HG03442 (cell line): Measurements from ENCODE around the gene MKI67.

ENCODE experiments used
- ATAC-seq: cut with Tn5 transposase; IDR thresholded peaks from one replicate; pipeline ENCODE4 v1.9.1; 2021; ENCODE audit warnings: mild to moderate bottlenecking, moderate library complexity; ENCODE audit not compliant: unreplicated experiment

The MKI67 gene

DNA sequence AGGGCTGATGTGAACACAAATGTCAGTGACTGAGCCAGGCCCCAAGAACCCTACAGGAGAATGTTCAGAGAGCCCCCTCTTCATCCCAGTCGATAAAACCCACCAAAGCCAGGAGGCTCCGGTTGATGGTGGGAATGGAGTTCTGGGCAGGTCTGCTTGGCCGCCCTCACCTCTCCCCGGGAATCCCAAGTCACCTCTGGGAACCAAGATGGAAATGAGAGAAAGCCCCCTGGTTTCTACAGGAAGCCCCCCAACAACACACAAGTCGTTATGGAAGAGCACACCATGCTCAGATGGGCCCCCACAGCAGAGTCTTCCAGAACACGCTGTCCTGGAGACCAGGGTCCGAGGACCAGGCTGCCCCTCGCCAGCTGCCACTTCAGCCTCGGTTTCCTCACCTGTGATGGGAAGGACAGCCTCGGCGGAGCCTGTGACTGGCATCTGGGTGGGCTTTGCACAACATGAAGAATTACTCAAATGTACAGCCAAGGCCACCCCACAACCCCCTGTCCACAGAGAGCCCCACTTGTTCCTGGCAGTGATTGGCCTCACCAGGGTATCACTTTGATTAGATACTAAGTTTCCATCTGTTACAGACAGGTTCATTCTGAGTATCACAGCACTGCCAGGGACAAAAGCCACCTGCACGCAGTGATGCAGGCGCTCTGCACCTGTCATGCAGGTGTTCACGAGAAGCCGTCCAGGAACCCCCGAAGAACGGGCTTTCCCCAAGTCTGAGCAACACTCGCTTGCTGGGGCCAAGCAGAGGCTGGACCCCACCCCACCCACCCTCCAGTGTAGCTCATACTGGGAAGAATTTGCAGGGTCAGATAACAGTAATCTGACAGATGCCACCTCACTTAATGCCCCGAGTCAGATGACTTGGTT is 57.6 kb downstream of the MKI67 start:
- no peak for ATAC-seq

DNA sequence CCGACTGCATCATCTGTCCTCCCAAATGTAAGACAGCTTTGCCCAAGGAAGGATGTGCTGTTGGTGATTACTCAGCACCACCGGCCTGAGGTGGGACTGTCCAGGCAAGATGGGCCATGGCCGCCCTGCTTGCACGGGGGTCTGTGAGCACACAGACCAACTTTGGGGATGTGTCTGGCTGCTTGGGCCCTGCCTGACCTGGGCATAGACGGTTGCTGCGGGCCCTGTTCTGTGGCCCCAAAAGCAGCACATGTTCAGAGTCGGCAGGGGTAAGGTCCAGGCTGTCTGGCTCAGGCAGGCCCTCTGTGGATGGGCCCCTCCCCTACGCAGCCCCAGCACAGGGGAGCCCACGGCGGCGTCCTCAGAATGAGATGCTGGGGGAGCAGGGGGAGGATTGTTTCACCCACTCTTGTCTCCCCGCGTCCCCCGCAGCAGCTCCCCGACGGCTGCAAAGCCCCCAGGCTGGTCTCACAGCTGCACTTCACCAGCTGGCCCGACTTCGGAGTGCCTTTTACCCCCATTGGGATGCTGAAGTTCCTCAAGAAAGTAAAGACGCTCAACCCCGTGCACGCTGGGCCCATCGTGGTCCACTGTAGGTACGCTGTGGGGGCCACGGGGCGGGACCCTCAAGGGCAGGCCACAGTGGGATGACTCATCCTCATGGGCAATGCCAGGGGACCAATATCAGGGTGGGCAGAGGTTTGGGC is 58.4 kb downstream of the MKI67 start:
- ATAC-seq = no peak

DNA sequence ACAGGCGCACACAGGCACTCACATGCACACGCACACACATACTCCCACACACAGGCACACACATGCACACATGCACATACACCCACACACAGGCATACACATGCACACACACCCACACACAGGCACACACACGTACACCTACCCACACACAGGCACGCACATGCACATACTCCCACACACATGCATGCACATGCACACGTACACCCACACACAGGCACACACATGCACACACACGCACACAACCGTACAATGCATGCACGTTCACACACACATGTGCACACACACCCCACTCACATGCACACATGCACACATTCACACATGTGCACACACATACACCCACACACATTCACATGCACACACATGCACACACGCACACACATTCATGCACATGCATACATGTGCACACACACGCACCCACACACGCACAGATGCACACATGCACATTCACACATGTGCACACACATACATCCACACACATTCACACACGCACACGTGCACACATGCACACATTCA is 59.3 kb downstream of the MKI67 start:
- ATAC-seq = no peak

DNA sequence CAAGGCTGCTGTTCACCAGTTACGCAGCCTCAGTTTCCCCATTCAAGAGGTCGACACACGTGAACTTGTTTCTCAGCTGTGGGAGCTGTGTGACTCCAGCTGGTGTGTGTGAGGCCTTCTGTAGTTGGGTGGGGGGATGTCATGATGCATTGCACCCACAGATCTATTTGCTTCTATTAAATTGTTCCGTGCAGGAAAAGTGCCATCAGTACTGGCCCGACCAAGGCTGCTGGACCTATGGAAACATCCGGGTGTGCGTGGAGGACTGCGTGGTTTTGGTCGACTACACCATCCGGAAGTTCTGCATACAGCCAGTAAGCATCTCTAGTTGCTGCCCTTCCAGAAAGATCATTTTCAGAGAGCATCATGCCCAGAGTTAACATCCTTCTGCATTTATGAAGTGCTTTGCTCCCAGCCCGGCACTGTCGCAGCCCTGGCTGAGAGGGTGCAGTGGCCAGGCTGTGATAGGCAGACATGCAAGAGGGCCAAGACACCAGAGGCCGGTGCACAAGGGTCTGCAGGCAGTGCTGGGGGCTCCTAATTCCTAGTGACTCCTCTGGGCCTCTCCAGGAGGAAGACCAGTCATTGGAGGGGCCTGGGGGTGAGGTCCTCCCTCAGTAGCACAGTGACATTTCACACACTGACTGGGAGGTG is 60.2 kb downstream of the MKI67 start:
- ATAC-seq = no peak

DNA sequence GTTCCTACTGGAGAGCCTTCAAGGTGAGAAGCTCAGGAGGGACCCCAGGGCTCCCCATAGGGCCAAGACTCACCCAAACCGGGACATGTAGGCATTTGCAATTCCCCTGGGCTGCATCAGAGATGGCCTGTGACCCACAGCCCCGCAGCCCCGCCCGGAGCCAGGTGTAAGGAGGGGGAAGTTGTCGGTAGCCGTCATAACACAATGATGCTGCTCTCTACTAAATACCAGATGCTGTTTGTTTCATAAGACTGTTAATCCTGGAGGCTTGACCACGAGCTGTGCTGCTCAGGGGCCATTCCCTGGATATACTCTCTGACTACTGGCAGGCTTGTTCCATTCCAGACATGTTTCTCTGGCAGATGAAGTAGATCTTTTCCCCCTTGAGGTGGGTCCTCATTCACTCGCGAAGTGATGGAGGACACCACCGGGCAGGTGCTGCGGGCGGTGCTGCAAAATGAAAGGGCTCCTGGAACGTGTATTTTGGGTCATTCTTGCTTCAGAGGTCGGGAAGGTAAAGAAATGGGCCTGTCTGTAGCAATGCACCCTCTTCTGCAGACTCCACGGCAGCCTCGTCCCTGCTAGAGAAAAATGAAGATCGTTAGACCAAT is 61.1 kb downstream of the MKI67 start:
- no peak for ATAC-seq

DNA sequence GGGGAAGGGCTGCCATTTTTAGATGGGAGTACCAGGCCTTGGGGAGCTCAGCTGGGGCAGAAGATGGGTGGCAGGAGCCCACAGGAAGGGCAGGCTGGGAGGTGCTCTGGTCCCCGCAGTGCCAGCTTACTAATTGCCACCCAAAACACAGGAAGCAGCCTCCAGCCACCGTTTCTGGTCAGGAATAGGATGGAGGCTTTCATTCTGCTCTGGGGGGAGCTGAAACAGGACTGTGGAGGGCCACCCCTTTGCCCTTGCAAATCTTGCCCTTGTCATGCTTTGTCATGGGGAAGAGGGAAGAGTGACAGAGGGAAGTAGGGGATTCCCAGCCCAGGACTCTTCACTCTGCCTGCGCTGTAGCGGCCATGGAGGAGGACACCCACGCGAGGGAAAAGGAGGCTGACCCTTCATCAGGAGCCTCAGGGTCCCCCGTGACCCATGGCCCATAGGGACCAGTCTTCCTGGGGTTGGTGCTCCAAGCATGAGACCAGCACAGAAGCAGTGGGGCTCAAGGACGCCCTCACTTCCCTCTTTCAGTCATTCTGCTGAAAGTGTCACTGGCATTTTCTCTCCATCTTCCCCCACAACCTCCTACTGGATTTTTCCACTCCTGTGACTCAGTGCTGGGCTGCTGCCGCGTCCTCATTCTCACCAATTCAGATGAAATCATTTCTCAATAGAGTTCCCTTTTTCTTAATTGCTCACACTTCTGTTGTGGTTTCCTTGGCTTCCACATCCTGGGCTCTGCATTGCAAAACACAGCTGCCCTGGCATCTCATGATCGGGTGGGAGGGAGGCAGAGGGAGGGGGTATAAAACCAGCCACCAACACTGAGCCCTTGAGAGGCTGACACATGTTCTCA is 61.9 kb downstream of the MKI67 start:
- ATAC-seq = peak; percentile 49

DNA sequence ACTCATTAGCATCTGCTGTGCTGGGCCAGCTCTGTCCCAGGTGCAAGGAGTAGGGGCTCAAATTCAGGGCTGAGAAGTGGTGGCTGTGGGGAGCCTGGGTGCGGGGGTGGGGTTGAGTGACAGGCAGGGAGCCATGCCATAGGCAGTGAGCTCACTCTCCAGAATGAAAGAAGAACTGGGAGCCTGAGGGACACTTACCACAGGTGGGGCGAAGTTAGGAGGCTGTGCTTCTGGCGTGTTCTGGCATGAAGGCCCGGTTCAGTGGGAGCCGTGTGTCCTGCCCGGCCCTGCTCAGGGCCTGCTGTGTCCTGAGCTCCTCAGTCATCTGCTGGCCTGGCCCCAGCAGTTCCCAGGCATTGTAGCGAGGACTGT is 62.5 kb downstream of the MKI67 start:
- ATAC-seq = no peak

DNA sequence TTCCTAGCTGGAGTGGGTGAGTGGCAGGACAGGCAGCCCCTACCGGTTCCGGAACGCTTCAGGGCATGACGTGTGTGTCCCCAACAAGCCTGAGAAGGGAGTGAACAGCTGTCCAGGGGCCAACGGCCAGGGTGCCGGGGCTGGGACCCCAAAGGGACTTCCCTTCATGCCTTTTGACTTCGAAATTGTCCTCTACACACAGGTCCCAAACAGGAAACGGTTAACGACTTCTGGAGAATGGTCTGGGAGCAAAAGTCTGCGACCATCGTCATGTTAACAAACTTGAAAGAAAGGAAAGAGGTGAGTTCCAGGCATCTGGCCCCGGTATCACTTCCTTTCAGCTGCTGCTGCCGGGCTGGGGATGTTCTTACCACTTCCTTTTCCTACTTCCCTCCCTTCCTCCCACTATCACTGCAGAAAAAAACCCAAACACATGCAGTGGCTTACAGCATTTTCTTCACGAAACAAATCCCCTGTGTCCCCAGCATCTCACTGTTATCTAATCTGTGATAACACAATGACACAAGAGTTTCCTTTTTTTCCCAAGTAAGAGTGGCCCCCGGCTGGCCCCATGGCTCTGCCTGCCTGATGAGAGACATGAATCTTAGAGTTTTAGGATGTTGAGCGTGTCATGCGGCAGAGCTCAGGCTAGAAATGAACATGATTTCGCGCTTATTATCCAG is 63.2 kb downstream of the MKI67 start:
- ATAC-seq = peak; percentile 38

DNA sequence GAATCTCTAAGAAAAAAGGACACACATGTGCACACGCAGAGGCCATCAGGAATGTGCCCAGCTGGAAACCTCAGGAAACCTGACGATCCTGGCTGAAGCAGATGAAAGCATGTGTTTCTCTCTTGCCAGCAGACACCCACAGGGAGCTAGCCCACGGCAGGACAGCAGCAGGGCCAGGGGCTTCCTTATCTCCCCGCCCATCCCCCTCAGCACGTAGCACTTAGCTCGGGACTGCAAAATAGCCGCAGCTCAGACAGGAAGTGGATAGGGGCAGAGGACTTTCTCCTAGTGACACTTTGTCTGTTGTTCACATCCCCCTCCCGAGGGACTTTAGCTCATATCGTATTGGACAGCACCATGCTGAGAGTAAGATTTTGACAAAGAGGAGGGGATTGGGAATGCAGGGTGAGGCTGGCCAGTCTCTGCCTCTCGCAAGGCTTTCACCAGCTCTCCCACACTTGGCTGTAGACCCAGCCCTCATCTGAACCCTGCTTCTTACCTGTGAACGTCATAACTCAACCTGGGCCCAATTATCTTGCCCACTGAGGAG is 63.8 kb downstream of the MKI67 start:
- ATAC-seq = peak; percentile 0

DNA sequence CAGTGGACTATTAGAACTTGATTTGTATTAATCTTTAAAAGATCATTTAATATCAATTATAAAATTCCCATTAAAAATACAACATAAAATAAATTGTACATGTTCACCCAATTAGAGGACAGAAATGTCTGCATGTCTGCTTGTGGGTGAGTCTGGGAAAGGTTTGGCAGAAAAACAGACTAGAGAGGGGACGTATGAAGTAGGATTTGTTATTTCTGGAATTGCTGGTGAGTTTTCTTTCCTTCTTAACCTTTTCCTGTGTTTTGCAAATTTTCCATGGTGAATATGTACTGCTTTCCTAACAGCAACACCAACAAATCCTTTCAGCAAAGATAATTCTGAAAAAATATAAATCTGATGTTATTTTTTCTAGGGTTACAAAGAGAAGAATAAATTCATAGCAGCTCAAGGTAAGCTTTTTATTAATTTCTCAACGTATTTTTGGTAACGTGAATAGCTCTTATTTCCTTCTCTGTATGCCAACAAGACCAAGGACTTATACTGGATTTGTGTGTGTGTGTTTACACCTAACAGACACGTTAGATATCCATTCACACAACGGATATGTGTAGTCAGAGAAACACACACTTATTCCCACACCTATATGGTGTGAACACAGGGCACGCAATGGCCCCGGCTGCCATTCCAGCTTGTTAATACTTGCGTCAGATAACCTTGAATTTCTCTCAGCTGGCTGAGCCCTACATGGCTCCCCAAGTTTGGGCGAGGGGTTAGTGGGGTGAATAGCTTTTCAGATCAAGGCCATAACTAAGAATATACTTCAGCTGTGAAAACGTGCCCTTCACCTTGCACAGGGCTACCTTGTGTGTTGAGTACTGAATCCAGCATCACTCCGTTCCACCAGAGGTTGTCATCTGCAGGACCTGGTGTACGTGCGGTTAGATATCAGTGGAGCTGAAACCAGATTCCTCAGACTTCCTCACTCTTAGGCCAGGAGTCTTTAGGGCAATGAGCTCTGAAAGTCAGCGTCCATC is 64.6 kb downstream of the MKI67 start:
- ATAC-seq = no peak

DNA sequence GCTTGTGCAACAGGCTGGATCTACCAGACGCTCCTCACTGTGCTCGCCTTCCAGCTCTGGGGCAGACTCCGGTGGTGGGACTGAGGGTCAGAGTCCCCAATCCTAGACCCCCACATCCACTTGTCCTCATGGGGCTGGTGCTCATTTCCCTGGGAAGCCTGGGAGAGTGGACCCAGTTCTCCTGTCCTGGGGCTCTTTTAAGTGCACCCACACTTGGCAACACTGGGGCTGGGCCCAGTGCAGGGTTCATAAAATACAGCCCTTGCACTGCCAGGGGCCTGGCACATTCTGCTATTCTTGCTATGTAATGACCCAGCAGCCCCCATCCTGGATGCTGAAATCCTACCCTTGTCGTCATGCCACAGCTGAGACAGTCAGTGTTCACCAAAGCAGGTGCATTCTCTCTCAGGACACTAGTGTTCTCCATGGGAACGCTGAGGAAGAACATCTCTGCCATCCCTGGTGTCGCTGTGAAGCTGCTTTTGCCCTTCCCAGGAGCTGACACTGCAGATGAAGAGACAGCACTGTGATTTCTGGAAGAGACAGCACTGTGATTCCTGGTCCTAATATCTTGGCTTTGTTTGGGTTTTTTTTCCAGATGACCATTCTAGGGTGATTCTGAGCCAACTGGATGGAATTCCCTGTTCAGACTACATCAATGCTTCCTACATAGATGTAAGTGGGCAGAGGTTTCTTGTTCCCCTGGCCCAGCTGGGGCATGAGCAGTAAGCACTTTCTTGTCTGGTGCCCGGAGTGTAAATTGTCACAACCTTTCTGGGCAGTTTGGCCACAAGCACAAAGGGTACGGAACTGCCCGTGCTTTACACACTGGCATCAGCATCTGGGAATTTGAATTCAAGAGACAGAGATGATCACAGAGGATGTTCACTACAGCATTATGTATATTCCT is 65.6 kb downstream of the MKI67 start:
- ATAC-seq = no peak

DNA sequence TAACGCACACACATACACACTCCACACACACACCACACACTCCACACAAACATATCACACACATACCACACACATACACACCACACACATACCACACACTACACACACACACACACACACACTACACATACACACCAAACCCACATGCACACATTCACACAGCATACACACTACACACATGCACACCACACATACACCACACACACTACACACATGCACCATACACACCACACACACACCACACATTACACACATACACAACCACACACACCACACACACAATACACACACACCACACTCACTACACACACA is 66.3 kb downstream of the MKI67 start:
- ATAC-seq = no peak

DNA sequence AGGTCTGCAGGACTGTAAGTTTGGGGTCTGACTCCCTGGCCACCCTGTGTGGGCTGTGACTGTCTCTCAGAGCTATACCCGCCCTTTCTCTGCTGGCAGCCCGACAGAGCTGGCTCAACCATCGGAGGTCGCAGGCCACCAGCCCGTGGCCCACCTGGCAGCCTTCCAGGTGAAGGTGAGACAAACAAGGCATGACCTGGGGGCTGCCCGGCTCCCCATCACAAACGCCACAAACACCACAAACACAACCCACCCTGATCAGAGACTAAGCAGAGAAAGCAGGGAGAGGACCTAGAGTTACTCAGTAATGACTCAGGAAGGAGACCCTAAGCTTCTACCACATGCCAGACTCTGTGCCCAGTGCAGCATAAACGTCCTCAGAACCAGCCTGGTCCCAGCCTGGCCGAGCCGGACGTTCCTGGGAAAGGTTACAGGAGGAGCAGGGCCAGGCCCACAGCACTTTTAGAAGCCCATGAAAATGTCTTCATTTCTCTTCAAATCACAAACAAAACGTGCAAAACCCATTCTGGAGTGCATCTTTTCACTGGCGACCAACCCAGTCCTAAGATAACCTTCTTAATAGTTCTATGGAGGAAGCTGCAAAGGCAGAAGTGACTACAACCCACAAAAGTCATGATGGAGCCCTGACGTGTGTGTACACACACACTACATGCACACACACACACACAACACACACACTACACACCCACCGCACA is 66.8 kb downstream of the MKI67 start:
- ATAC-seq = no peak

DNA sequence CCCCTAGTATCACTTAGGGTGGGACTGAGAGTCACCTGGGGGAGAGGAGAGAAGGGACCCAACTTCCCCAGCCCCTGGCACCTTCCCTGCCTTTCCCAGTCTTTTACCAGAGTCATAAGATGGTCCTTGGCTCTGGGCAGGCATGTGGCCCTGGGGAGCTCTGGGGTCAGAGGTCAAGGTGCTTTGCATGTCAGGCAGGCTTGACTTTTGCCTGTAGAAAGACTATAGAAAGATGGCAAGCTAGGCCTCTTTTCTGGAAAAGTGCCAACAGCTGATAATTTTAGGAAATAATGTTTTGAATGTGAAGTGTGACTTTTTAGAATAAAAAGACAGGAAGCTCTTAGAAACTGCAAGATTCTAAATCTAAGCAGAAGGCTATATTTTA is 67.5 kb downstream of the MKI67 start:
- no peak for ATAC-seq

DNA sequence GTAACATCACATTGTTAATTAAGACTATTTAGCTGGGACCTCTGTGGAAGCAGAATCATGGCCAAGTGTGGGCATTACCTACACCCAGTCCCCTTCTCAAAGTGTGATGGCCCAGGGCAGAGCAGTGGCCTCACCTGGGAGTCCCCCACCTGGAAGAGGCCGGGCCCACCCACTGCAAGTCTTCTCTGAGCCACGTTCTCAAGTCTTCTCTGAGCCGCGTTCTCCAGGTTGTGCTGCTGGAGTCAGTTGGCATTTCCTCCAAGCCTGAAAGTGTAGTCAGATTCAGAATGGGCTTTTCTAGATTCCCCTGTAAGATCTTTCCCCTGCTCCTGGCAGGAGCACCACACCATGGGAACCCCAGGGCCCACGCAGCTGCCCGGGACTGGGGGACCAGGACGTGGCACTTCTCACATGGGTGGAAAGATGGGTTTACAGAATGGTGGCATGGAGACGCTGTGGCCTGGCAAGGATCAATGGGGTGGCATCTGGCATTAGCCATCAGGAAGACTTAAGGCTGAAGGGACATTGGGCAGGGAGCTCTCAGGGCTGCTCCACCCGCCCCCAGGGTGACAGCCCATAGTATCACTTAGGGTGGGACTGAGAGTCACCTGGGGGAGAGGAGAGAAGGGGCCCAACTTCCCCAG is 68.0 kb downstream of the MKI67 start:
- no peak for ATAC-seq
